ENCODE results near the gene TBX15.

Gene TBX15

GRCh38 chr1:118991448-118991847, 3.3 kb upstream of the TBX15 start:
- TF ChIP-seq, protein P1, sequence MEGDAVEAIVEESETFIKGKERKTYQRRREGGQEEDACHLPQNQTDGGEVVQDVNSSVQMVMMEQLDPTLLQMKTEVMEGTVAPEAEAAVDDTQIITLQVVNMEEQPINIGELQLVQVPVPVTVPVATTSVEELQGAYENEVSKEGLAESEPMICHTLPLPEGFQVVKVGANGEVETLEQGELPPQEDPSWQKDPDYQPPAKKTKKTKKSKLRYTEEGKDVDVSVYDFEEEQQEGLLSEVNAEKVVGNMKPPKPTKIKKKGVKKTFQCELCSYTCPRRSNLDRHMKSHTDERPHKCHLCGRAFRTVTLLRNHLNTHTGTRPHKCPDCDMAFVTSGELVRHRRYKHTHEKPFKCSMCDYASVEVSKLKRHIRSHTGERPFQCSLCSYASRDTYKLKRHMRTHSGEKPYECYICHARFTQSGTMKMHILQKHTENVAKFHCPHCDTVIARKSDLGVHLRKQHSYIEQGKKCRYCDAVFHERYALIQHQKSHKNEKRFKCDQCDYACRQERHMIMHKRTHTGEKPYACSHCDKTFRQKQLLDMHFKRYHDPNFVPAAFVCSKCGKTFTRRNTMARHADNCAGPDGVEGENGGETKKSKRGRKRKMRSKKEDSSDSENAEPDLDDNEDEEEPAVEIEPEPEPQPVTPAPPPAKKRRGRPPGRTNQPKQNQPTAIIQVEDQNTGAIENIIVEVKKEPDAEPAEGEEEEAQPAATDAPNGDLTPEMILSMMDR (IDR thresholded peaks at IDR 0.05; ENCODE audit: low read depth, low read length) = no peak
- no peak overlapping the region for H3K4me3 ChIP-seq (ENCODE audit: low read depth, low read length)
- in situ Hi-C loops (cut with HindIII; ENCODE audit: low sequenced_read_pairs) = no loop called here
- DNase-seq (ENCODE audit: low read depth, low spot score) = no peak

- TF ChIP-seq, protein P1 (IDR thresholded peaks at IDR 0.05; ENCODE audit: low read depth, low read length) = no peak
- DNase-seq (ENCODE audit: low read depth, low spot score) = no peak
- no peak overlapping the region for H3K4me3 ChIP-seq (ENCODE audit: low read depth, low read length)
- in situ Hi-C loops (cut with HindIII; ENCODE audit: low sequenced_read_pairs) = no loop called here
These were observed 2.5 kb upstream of the TBX15 start for GRCh38 chr1:118990513-118991152.

DNA sequence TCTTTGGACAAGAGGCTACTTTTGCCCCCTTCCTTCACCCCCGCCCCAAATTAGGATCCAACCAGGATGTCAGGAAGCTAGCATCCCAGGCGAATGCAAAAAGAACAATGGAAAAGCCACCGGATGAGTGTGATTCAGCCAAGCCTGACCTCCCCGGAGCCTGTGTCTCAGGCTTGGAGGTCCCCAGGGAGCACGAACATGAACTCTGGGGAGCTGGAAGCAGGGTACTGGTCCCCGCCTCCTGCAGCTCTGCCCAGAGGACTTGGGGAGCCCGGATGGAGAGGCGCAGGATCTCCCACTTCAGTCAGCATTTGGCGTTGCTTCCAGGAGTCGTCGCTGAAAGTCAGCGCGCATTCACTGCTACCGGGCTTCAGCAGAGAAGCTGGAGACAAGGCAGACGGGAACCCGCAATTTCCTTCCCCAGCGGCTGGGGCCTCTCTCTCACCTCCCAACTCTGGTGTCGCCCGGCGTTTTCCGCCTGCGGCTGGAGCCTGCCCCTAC, 1.8 kb upstream of the TBX15 start:
- in situ Hi-C loops (cut with HindIII; ENCODE audit: low sequenced_read_pairs) = no loop called here
- peak; percentile 55 for DNase-seq (ENCODE audit: low read depth, low spot score)
- H3K4me3 ChIP-seq (ENCODE audit: low read depth, low read length) = no peak overlapping the region
- TF ChIP-seq, protein P1 (IDR thresholded peaks at IDR 0.05; ENCODE audit: low read depth, low read length) = no peak

GRCh38 chr1:118989006-118989815, 1.1 kb upstream of the TBX15 start:
- peak overlapping the region; percentile 26 for H3K4me3 ChIP-seq (ENCODE audit: low read depth, low read length)
- TF ChIP-seq, protein P1 (IDR thresholded peaks at IDR 0.05; ENCODE audit: low read depth, low read length) = no peak
- DNase-seq (ENCODE audit: low read depth, low spot score) = peak; percentile 47
- in situ Hi-C loops (cut with HindIII; ENCODE audit: low sequenced_read_pairs) = no loop called here

DNA sequence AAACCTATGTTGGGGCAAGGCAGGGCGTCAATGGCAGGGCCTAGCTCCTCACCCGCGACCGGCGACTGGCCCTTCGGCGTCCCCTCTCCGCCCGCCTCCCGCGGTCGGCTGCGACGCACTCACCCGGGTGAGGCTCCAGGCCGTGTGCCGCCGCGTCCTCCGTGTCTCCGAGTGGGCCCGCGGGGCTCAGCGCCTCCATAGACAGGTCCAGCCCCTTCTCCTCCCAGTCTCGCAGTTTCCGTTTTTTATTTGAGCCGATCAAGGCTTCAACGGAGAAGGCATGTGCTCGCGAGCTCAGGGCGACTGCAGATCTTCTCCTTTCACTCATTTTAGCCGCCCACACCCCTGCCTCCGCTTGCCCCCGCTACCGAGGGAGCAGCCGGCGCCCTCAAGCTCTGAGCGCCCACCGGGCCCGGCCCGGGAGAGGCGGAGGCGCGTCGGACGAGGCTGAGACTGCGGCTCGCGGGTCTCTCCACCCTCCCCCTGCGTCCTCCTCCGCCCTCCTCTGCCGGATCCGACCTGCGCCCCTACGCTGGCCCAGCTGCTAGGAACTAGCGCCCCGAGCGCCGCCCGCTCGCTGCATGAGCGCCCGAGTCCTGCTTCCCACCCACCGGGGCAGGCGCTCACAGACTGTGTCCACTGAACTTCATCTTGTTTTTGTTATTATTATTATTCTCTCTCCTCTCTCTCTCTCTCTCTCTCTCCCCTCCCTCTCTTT, 516 bp downstream of the TBX15 start:
- in situ Hi-C loops (cut with HindIII; ENCODE audit: low sequenced_read_pairs) = no loop called here
- DNase-seq (ENCODE audit: low read depth, low spot score) = peak; percentile 35
- peak overlapping the region; percentile 62 for H3K4me3 ChIP-seq (ENCODE audit: low read depth, low read length)
- TF ChIP-seq, protein P1 (IDR thresholded peaks at IDR 0.05; ENCODE audit: low read depth, low read length) = no peak

Data from astrocyte of the spinal cord (primary cell).